GM11168 (cell line): Measurements from ENCODE around the gene MAN2C1.
"Not testable (repeated sequence)": the region's sequence is repeated elsewhere in the genome, so short reads cannot be mapped to it uniquely, and the experiment has no call there.

Experiments used
- in situ Hi-C: fragments of 300-500 bp; cut with MboI; formaldehyde crosslinking; loops from one replicate; pipeline ENCODE4 v1.12.0; 2022; ENCODE audit warnings: low sequenced_read_pairs; ENCODE audit not compliant: unreplicated experiment

The MAN2C1 gene

DNA sequence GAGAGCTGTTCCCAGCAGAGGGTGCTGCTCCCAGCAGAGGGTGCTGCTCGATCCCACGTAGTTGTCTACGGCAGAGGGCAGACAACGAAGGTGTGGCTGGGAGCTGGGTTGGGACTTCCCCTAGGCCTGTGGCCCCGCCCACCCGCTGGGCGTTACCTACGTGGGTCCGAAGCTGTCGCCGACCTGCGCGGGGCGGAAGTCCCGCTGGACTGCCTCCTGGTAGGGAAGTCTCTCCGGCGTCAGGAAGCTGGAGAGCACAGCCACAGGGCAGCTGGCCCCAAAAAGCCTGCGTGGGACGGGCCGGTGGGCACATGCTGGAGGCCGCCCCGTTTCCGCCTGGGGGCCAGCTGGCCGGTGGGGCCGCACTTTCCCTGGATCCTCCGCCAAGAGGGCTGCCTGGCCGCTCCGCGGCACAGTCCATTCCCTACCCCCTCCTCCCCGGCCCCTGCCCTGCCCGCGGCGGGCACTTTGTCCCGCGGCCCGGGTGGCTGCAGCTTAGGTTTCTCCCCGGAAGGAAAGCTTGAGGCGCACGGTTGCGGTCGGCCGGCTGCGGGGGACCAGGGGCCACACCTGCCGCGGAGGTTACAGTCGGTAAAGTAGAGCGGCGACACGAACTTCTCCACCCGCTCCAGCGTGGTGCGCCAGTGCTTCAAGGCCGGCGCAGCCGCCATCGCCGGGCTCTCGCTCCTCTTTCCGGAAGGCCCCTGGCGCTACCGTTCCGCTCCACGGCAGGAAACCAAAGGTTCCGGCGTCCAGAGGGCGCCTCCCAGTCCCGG, at the start of gene MAN2C1:
Gene MAN2C1, minus strand, starts transcription at position 695 of the 776 bp plus-strand sequence. Its CDS starts 24 bp downstream, at position 671.
- in situ Hi-C loops, result no loop called here

DNA sequence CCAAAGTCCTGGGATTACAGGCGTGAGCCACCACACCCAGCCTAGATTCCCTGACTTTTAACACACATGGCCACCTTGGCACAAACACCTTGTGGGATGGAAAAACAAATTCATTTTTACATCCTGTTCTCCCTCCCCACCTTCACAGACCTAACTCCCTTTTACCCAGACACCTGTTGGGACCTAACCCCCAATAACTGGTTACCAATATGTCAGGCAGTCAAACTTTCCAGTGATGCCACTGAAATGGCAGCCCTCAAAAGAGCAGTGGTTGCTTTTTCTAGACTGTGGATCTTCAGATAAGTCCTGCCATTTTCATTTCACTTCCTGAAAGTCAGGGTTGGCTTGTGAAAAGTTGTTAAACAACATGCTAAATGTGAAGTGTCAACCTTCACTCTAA, 48.2 kb upstream of the MAN2C1 start:
- in situ Hi-C loops, result no loop called here

DNA sequence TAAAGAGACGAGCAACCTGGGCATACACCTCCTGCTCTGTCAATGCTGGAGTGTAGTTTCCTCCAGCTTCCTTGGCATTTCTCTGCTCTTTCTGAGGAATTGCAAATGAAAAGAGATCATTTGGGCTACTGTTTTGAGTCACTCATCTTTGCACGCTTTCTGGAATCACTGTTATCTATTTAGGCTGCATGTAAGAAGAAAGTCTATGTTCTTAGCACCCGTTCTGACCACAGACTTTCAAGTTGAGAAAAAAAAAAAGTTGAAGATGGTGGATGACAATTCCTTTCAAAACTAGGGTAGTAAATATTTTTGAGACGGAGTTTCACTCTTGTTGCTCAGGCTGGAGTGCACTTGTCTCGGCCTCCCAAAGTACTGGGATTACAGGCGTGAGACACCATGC, 41.8 kb upstream of the MAN2C1 start:
- in situ Hi-C loops, result no loop called here

DNA sequence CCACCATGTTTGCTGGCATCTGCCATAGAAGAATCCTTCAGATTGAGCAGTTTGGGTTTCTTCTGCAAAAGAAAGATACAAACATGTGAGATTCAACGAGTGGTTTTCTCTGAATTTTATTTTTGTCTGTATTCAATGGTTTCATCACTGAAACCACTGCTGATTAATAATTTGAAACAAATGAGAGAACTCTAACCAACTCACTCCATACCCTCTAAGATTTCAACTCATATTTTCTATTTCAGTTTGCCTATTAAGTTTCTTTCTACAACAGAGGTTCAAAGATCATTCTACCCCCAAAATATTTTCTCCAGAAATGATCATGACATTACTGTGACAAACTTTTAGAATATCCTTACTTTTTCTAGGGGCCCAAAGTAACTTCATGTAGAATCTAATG, 38.7 kb upstream of the MAN2C1 start:
- in situ Hi-C loops, result no loop called here

DNA sequence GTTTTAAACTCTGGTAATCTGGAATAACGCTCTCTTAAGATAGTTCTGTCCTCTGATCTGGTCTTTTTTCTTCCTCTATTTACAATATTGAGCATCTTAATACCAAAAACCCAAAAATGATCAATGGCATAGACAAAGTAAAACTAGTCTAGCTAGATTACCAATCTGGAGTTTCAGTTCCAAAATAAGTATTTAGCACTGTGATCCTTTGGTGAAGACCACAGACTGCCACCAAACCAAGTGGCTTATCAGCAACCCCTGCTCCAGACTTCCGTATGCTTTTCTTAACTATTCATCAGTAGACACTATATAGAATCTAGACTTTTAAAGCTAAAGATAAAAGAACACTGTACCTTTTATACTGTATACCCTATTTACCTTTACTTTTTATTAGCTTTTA, 35.5 kb upstream of the MAN2C1 start:
- in situ Hi-C loops, result no loop called here

DNA sequence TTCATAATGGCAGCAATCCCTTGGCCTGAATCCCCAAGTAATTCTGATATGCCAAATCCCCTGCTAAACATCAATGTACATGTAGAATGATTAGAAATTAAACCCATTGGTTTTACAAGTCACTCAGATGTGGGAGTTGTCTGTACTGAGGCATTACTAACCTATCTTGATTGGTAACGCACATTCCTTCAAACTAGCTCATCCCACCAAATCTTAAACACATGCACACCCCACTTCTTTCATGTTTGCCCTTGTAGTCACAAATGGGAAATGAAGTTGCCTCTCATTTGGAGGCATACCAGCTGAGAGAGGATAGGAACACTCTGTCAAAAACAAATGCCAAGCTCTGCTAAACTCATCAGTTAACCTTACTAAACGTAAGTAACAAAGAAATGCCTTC, 29.1 kb upstream of the MAN2C1 start:
- in situ Hi-C loops, result no loop called here

DNA sequence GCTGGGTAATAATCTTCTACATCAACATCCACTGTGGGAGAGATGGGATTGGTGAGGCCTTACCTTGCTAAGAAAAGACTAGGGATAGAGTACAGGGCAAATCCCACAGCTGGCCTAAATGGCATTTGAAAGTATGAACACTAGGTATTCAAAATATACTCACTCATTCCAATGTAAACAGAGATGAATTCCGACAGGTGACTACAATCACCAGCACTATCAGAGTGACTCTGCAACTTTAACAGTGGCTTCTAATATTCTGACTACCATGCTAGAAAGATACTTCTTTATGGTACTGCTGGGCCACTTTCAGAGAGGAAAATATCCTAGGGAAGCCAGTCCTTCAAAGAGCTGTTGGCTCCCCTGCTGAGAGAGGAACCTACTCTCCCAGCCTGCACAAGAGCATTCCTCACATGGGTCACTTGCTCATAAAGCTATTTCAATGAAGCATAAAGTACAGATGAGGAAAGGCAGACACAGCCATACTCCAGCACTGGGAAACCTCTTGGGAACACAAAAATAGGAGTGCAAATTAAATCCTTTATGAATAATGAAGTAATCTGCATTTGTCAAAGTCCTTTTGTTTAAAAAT, 21.5 kb upstream of the MAN2C1 start:
- in situ Hi-C loops, result no loop called here

DNA sequence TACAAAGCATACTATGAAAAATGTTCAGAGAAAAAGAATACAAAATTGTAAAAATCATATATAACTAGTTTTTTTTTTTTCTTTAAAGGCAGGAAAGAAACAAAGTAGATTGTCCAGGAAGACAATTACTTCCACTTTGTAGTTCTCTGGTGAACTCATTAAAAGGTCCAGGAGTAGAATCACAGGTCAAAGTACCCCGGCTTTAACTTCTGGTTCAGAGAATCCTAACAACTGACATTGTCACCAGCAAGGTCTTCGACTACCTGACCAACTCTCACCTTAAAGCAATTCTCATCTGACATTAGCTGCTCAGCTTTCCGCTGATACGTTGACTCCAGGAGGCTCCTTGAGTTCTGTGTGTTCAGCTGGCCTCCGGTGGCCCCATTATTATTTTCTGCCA, 15.6 kb upstream of the MAN2C1 start:
- in situ Hi-C loops, result not testable (repeated sequence)

DNA sequence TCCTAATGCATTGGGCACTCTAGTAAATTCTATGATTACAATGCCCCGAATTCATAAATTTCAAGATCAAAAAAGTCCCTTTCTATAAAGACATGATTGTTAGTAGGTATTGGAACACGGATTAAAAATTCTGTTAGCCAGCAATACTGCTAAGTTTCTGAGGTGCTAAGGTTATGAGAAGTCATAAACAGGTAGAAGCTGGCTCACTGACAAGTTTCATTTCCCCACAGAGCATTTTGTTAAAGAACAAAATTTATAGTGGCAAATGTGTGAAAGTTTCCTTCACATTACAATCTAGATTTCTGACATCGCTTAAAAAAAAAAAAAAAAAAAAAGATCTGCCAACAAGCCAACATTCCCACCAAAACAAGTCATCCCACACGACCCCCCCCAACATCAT, 12.4 kb upstream of the MAN2C1 start:
- in situ Hi-C loops, result no loop called here

DNA sequence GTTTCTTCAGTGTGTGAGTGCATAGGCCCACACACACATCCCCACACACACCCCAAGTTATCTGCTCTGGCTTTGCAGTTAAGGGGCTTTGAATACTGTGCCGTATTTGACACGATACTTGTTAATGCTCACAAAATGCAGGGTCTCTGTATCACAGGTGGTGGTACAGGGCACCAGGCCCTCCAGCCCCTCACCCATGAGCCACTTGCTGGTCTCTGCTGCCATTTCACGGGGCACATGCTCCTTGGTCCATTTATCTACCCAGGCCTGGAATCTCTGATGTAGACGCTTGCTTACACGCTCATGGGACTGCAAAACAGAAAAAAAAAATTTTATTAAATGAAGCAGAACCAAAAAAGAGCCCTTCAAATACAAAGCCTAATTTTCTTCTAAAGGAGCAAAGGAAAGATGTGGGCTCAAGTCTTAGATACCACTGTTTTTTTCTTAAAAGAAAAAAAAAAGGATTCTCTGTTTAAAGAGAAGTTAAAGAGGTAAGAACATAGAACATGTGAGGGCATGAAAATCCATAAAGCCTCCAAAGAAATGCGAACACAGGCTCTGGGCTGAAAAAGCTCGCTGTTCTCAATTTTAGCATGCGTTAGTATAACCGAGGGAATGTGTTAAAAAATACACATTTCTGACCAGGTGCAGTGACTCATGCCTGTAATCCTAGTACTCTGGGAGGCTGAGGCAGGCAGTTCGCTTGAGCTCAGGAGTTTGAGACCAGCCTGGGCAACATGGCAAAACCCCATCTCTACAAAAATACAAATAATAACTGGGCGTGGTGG, 3.7 kb upstream of the MAN2C1 start:
- in situ Hi-C loops, result no loop called here

DNA sequence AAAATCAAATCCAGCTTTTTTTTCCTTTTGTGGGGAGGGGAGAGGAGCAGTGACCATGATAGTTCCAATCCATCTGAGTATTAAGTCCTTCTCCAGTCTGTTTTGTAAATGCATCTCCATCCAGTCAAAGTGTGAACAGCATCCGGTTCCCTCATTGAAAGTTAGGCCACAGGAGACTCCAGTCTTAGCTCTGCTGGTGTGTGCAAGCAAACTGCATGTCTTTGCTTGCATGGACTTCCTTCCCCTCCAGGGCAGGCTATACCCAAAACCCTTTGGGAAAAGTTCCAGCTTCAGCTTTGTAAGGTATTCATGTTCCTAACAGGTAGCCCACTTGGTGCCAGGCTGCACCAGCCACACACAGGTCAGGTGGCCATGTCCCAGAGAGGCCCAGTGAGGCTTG, 3.1 kb upstream of the MAN2C1 start:
- in situ Hi-C loops, result no loop called here

DNA sequence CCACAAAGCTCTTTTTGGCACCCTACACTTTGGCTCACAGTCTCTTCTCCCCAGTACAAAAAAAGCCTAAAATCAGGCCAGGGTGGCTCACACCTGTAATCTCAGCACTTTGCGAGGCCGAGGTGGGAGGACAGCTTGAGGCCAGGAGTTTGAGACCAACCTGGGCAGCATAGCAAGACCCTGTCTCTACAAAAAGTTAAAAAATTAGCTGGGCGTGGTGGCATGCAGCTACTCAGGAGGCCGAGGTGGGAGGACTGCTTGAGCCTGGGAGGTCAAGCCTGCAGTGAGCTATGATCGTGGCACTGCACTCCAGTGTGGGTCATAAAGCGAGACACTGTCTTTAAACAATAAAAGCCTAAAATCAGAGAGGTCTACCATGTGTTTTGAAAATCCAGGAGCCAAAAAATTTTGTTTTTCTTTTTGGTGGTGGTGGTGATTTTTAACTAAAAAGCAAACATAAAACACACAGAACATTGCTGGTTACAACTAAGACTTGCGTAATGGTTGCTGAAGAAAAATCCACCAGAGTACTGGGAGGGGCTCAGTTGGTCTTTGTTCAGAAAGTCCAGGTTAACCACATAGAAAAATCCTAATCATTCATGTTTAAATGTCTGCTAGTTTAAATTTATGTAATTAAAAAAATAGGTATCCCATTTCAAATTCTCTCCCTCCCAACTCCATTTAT, 1.6 kb upstream of the MAN2C1 start:
- in situ Hi-C loops, result no loop called here

DNA sequence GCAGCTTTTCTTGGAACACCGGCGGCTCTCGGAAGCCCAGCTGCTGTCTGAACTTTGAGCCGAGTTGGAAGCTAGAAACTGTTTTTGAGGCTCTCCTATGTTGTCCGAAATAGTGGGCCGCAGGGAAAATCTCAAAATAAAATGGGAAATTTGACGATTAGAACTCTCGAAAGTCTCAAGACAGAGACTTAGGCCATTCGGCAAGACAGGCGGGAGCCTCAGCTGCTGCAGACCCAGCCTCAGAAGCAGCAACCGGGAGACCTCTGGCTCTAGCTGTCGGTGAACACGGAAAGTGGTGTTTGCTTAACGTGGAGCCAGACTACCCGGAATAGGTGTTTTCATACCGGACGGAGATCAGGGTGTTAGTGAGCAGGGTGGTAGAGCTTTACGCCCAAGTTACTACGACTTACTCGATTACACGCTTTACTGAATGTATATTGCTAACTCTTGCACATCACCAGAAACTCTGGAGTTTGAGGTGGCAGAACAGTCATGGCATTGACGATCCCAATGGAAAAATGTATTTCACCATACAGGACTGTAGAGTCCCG, 357 bp upstream of the MAN2C1 start:
- in situ Hi-C loops, result no loop called here

DNA sequence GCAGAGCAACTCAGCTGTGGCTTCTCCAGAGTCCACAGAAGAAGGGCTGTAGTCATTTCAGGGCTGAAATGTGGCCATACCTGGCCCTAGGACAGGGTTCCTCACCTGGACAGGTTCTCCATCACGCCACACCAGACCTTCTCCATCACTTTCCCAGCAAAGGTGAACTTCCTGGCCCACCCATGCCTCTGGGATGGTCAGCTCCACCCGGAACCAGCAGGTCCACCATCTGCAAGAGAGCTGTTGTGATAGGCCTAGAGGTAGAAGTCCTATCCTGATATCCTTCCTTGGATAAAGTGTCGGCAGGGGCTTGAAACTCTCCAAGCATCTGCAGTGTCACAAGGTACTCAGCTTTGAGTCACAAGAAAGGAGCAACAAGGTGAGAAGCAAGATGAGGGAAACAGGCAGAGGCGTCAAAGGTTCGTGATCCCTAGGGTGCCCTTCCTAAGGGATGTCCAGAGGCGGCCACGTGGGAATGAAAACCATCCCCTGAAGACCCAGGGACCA, 948 bp downstream of the MAN2C1 start:
- in situ Hi-C loops, result no loop called here

DNA sequence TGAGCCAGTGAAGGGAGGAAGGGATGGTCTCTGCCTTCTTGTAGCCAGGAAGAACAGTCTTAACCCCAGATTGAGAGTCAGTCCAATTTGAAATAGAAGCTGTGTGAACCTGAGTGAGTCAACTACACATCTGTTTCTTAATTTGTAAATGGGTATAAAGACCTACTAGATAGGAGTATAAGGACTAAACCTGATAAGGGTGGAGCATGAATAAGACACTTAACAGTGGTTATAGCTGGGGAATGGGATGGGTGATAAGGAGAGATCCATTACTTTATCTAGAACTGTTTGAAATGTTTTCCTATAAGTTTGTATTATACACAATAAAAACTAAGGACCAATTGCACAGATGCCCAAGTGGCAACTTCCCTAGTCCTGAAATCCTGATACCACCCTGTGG, 1.4 kb downstream of the MAN2C1 start:
- in situ Hi-C loops, result no loop called here

DNA sequence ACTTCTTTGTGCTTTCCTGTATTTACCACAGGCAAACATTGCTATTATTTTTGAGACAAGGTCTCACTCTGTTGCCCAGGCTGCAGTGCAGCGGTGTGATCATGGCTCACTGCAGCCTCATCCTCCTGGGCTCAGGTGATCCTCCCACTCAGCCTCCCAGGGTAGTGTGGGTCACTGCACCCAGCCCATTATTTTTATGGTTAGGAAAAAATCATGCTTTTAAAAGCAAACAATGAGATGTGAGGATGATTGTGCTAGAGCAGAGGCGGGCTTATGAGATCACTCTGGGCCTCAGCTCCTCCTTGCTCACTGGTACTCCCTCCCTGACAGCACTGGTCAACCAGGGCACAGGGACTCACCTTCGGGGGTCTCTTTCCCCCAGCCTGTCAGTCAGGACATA, 2.2 kb downstream of the MAN2C1 start:
- in situ Hi-C loops, result no loop called here

DNA sequence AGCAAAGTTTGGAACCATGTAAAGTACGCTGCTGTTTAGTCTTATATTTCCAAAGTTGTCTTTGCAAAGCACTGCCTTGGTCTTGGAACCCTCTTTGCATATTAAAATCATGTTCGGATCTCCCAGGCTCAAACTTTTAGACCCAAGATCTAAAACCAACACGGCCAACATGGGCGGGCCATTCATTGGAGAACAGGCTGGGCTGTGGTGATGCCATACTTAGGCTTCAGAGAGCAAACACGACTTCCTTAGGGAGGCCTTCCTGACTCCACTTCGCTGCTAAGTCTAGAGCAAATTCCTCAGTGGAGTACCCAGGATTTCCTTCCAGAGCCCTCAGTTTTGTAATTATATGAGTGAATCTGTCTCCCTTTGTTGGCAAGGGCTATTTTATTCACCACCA, 3.5 kb downstream of the MAN2C1 start:
- in situ Hi-C loops, result no loop called here

DNA sequence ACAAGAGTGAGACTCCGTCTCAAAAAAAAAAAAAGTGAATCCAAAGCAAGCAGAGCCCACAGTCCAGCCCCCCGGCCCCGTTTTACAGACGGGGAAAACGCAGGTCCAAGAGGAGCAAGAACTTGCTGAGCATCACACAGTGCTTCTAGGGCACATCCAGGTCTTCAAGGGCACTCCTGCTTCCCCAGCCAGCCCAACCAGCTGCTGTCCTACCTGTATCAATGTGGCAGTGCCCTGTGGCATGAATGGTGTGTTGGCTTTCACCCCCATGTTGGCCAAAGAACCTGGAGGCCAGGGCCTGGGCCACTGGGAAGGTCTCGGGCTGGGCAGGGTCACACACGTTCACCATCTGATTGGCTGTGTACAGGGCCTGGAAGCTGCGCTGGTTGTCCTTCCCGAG, 4.6 kb downstream of the MAN2C1 start:
- in situ Hi-C loops, result no loop called here

DNA sequence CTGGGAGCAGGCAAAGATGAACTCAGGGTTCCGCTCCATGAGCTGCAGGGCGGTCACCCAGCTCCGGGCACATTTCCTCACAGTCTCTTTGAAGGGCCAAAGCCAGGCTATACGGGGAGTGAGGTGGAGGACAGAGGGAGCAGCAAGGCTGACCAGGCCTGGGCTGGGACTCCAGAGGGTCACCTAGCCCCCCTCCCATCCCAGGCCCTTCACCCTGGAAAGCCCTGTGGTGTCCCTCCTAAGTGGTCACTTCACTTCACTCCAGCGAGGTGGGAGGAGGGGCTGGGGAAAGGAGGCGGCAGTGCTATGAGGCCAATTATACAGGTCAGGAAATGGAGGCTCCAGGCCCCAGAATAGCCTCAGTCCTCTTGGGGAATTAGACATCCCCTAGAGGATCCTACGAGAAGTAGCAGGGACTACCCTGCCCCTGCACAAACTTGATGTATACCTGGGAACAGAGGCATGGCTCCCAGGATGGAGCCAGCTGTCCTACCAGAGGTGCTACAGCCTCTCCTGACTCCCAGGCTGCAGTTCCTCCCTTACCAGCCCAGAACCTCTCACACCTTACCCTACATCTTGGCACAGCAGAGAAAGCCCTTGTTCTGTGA, 5.7 kb downstream of the MAN2C1 start:
- in situ Hi-C loops, result no loop called here
